ENCODE measurements around the gene LRRC8A.

DNA sequence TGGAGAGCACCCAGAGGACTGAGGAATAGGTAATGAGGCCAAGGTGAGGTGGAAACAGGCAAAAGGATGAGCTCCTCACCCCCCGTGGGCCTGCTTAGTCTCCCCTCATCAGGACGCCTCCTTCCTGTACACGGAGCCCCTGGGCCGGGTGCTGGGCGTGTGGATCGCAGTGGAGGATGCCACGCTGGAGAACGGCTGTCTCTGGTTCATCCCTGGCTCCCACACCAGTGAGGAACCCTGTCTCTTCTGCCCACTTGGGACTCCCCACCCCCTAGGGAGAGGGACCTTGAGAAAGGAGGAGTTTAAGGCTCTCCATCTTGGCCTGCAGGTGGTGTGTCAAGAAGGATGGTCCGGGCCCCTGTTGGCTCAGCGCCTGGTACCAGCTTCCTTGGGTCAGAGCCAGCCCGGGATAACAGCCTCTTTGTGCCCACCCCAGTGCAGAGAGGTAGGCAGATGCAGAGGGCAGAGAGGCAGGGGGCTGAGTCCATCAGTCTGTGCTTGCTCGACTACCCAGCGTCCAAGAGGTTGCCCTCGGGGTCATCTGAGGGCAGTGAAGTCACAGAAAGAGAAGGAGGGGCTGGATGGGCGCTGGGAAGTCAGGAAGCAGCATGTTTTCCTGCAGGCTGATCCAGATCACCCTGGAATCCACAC lies 58.5 kb downstream of the LRRC8A start:
- TF ChIP-seq, protein P1, sequence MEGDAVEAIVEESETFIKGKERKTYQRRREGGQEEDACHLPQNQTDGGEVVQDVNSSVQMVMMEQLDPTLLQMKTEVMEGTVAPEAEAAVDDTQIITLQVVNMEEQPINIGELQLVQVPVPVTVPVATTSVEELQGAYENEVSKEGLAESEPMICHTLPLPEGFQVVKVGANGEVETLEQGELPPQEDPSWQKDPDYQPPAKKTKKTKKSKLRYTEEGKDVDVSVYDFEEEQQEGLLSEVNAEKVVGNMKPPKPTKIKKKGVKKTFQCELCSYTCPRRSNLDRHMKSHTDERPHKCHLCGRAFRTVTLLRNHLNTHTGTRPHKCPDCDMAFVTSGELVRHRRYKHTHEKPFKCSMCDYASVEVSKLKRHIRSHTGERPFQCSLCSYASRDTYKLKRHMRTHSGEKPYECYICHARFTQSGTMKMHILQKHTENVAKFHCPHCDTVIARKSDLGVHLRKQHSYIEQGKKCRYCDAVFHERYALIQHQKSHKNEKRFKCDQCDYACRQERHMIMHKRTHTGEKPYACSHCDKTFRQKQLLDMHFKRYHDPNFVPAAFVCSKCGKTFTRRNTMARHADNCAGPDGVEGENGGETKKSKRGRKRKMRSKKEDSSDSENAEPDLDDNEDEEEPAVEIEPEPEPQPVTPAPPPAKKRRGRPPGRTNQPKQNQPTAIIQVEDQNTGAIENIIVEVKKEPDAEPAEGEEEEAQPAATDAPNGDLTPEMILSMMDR (optimal IDR thresholded peaks at IDR 0.05 in 1 of 3, IDR thresholded peaks at IDR 0.05 in 1 of 3, conservative IDR thresholded peaks at IDR 0.05 in 1 of 3; ENCODE audit: extremely low read depth in 1 of 3, insufficient read depth in 2 of 3, low read length in 3 of 3), result no peak
- TF ChIP-seq EZH2 (IDR thresholded peaks at IDR 0.05; ENCODE audit: low read length), result no peak
